ENCODE results near the gene KIF17. TPM values are rescaled to one million over a fixed set of nuclear protein-coding genes. Genes with fewer than 3 reads are reported as not detected.

Gene KIF17
- total RNA-seq, 2 experiments from 2014 or later = not detected

DNA sequence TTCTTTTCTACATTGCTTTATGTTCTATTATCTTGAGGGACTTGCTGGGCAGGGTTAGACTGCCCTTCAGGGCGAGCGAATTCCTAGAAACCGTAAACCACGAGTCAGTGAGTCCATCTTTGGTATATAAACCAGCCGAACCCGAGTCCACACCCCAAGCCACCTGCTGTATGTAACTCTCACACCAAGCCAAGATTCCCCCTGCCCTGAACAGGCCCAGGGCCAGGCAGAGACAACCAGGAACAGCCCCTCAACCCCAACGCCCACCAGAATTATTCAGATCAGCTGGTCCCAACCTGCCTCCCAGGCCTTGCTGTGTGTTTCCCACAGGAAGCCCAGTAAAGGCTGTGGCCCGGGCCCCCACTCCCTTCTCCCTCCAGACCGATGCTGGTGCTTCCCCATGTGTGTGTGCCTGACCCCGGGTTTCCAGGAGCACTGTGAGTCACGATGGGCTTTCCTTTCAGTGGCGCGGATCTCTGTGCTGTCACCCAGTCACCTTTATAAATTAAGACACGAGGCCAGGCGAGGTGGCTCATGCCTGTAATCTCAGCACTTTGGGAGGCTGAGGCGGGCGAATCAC, 17.1 kb downstream of the KIF17 start:
- CTCF ChIA-PET = interaction anchor here (4.7 kb wide), 1 partner anchor 495 kb away, joined by 52 read pairs; no protein-coding TSS in a partner anchor
- H3K27ac Mint-ChIP-seq = no peak overlapping the region
- peaks cover 6% of the 10 kb centered on the region for H3K4me1 Mint-ChIP-seq
- H3K9me3 Mint-ChIP-seq (ENCODE audit: low read depth) = no peaks in the 10 kb centered on the region
- H3K4me3 Mint-ChIP-seq = no peak overlapping the region
- ATAC-seq (no peak), DNase-seq (no peak)
- no peaks in the 10 kb centered on the region for H3K36me3 Mint-ChIP-seq
- peaks cover 3% of the 10 kb centered on the region for H3K27me3 Mint-ChIP-seq

DNA sequence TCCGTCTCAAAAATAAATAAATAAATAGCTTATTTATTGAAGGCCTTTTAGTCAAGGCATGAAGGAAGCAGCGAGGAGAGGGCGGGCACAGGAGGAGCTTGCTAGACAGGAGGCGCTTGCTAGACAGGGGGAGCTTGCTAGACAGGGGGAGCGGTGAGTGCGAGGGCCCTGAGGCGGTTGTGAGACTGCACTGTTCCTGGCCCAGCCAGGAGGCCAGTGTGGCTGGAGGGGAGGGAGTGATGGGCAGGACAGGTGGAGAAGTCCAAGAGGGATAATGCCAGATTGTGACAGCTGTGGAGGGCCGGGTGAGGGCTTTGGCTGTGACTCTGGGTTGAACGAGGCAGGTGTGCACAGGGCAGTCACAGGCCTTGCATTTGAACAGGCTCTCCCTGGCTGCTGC, 18.2 kb downstream of the KIF17 start:
- no peak overlapping the region for H3K4me3 Mint-ChIP-seq
- H3K27me3 Mint-ChIP-seq = peaks cover 8% of the 10 kb centered on the region

DNA sequence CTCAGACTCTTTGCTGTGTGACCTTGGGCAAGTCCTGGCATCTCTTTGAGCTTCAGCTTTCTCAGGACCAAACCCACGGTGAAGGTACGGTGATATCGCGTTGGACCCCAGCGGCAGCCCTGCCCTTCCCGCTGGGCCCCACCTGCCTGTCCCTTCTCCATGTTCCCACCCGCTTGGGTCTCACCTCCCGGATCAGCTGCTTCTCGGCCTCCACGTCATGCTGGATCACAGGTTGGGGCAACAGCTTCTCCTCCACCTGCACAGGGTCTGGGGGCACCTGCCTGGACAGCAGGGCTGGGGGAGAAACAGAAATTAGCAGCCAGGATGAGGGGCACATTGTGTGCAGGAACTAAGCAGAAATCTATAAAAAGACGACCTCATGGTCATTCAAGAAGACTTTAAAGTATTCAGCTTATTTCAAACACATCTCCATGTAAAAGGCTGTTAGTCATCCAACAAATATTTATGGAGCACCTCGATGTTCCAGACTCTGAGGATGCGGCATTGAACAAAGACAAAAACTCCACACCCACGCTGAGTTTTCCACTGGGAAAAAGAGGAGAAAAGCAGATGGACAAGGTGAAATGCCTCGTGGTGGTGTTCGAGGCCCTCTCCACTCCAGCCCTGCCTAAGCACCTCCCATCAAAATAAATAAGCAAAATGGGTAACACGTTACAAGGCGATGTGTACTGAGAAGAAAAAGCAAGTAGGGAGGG, 19.5 kb downstream of the KIF17 start:
- ATAC-seq (no peak), DNase-seq (no peak)
- H3K9me3 Mint-ChIP-seq (ENCODE audit: low read depth) = no peaks in the 10 kb centered on the region
- CTCF ChIA-PET = interaction anchor here (1.7 to 4.7 kb wide), 7 partner anchors 30 to 519 kb away, joined by 4 to 52 read pairs (median 11); partner anchors contain the start of gene SH2D5
- H3K4me3 Mint-ChIP-seq = no peak overlapping the region
- peaks cover 6% of the 10 kb centered on the region for H3K4me1 Mint-ChIP-seq
- H3K36me3 Mint-ChIP-seq = no peaks in the 10 kb centered on the region
- H3K27ac Mint-ChIP-seq = no peak overlapping the region
- peaks cover 13% of the 10 kb centered on the region for H3K27me3 Mint-ChIP-seq

More for the DNA sequence above, 18.2 kb downstream of the KIF17 start:
- H3K4me1 Mint-ChIP-seq = peaks cover 6% of the 10 kb centered on the region
- ATAC-seq (no peak), DNase-seq (no peak)
- H3K36me3 Mint-ChIP-seq = no peaks in the 10 kb centered on the region
- CTCF ChIA-PET = interaction anchor here (0.6 to 4.7 kb wide), 3 partner anchors 28 to 496 kb away, joined by 3 to 52 read pairs (median 4); no protein-coding TSS in a partner anchor
- no peak overlapping the region for H3K27ac Mint-ChIP-seq
- no peaks in the 10 kb centered on the region for H3K9me3 Mint-ChIP-seq (ENCODE audit: low read depth)

DNA sequence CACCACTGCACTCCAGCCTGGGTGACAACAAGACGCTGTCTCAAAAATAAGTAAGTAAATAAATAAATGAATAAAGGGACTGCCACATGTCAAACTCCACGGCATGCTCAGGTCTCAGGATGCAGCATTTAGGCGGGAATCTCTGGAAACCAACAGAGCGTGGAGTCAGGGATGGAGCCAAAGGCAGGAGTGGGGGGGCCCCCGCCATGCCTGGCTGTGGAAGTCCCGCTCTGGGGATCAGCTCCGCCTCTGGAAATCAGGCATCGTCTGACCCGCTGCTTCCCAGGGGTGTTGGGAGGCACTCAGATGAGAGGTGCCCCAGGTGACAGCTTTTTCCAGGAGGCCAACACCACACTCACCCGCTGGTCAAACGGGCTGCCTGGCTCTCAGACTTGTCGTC, 20.2 kb downstream of the KIF17 start:
- Mint-ChIP-seq H3K4me1 (peaks cover 6% of the 10 kb centered on the region), H3K27ac (no peak overlapping the region), H3K4me3 (no peak overlapping the region), H3K36me3 (no peaks in the 10 kb centered on the region), H3K27me3 (peaks cover 13% of the 10 kb centered on the region), H3K9me3 (ENCODE audit: low read depth) (no peaks in the 10 kb centered on the region)
- CTCF ChIA-PET = interaction anchor here (1.0 to 4.7 kb wide), 19 partner anchors 10 to 835 kb away, joined by 3 to 52 read pairs (median 6); partner anchors contain the start of genes HP1BP3 and SH2D5
- no peak for ATAC-seq
- no peak for DNase-seq

DNA sequence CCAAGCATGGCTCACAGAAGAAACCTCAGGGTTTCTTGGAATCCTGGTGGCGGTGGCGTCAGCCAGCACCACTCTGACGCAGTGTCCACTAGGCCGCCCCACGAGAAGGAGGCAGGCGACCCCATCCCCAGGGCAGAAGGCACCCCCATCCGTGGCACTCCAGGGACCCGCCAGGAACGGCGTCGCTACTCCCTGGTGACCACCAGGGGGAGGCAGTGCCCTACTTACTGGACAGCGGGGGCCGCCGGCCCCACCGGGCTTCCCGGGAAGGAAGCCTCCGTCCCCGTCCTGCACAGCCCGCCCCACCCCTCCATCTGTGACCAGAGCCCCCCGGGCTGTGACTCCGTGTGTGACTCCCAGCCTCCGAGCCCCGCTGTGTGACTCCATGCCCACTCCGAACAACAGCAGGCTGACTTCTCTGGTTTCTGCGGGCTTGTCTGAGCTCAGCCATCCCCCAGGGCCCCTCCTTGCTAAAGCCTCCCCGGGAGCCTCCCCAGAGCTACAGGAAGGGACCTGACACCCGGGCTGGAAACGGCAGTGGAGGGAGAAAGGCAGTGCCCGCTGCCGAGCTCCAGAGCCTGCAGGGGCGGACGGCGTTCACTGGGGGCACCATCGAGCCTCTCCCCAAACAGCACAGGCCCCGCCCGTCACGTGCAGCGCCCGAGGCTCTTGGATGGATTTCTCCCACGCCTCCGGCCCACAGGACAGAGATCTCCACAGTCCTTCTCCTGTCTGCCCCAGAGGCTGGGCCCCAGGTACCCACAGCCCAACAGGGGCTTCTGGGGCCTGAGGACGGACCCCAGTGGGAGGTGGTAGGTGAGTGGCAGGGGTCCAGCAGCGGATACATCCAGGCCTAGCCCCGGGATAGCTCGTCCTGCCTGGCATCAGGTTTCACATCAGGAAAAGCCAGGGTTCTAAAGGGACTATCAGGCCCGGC, 21.1 kb downstream of the KIF17 start:
- Mint-ChIP-seq H3K4me1 (peaks cover 6% of the 10 kb centered on the region), H3K9me3 (ENCODE audit: low read depth) (no peaks in the 10 kb centered on the region), H3K4me3 (peak overlapping the region; percentile 79), H3K27ac (peak overlapping the region; percentile 62), H3K36me3 (no peaks in the 10 kb centered on the region), H3K27me3 (peaks cover 13% of the 10 kb centered on the region)
- CTCF ChIA-PET = interaction anchor here (0.7 to 4.7 kb wide), 41 partner anchors 10 to 836 kb away, joined by 3 to 52 read pairs (median 4); partner anchors contain the start of genes HP1BP3, KIF17 and SH2D5
- peak; percentile 96 for ATAC-seq
- peak; percentile 83 for DNase-seq

DNA sequence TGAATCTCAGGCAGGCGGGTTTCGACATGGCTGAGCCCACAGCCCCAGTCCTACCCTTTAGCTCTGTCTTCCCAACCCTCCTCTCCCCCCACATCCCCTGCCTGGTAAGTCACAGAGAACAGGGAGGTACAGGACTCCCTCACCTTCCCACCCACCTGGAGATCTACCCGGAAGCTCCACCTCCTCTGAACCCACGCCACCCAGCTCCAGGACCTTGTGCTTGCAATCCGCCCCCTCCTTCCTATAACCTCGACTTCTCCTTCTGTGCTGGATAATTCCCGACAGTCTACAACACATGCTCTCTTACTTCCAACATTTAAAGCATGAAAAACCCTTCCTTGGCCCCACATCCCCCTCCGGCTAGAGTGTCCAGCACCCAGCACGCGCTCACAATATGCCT, 22.3 kb downstream of the KIF17 start:
- Mint-ChIP-seq H3K27me3 (peaks cover 13% of the 10 kb centered on the region), H3K4me3 (no peak overlapping the region), H3K9me3 (ENCODE audit: low read depth) (no peaks in the 10 kb centered on the region), H3K4me1 (peaks cover 6% of the 10 kb centered on the region), H3K36me3 (no peaks in the 10 kb centered on the region), H3K27ac (no peak overlapping the region)
- no peak for DNase-seq
- no peak for ATAC-seq
- CTCF ChIA-PET = interaction anchor here (1.0 to 2.8 kb wide), 6 partner anchors 12 to 507 kb away, joined by 3 to 18 read pairs (median 5); partner anchors contain the start of gene DDOST

DNA sequence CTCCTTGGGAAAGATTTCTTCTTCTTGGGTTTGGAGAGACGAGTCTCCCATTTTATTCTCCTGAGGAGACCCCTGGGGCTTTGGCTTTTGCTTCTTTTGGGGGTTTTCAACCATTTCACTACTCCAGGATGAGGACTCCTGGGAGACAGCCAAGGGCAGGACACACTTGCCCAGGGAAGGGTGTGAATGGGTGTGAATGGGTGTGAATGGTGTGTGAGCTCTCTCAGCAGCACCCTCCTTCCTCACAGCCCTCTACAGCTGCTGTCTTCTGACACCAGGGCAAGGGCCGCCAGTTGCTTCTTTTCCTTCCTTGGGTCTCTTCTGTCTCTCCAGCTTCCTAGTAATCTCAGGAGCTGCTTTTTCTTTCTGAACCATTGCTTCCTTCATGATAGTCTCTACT, 24.2 kb downstream of the KIF17 start:
- no peak overlapping the region for H3K27ac Mint-ChIP-seq
- peaks cover 6% of the 10 kb centered on the region for H3K4me1 Mint-ChIP-seq
- DNase-seq (no peak), ATAC-seq (no peak)
- CTCF ChIA-PET = interaction anchor here (2.5 kb wide), 1 partner anchor 502 kb away, joined by 9 read pairs; no protein-coding TSS in a partner anchor
- H3K4me3 Mint-ChIP-seq = no peak overlapping the region
- no peaks in the 10 kb centered on the region for H3K9me3 Mint-ChIP-seq (ENCODE audit: low read depth)
- peaks cover 13% of the 10 kb centered on the region for H3K27me3 Mint-ChIP-seq
- H3K36me3 Mint-ChIP-seq = no peaks in the 10 kb centered on the region

DNA sequence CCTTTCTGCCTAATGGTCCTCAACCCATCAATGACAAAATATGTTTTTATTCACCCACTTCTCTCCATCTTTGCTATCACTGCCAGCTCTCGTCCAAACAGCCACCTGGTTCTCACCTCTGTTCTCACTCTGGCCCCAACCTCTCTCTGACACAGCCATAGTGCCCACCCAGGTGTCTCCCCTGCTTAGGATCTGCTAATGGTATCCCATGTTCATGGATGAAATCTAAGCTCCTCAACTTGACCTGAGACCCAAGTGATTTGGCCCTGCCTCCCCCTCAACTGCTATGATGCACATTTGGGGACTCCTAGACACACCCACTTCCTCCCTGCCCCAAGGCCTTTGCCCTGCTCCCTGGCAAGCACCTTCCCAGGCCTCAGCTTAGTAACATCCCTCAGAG, 25.9 kb downstream of the KIF17 start:
- Mint-ChIP-seq H3K36me3 (no peaks in the 10 kb centered on the region), H3K27me3 (peaks cover 13% of the 10 kb centered on the region), H3K4me1 (peaks cover 5% of the 10 kb centered on the region), H3K4me3 (no peak overlapping the region), H3K27ac (no peak overlapping the region), H3K9me3 (ENCODE audit: low read depth) (no peaks in the 10 kb centered on the region)
- CTCF ChIA-PET = interaction anchor here (1.2 kb wide), 2 partner anchors 95 to 117 kb away, joined by 3 to 4 read pairs; partner anchors contain the start of gene HP1BP3
- DNase-seq (no peak), ATAC-seq (no peak)

DNA sequence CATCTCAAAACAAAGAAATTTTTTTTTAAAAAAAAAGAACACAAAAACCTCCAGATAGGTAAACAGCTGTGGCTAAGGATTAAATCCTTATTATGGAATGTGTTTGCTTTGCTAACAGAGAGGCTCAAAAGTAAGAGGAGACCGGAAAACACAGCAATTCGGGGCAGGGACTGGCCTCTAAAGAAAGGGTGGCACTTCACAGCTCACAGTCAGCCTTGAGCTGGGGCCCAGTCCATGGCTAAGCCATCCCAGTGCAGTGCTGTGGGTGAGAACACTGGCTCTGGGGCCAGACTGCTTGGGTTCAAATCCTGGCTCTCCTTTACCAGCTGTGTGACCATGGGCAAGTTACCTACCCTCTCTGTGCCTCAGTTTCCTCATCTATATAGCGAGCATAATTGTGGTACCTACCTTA, 28.2 kb downstream of the KIF17 start:
- Mint-ChIP-seq H3K27ac (no peak overlapping the region), H3K36me3 (no peaks in the 10 kb centered on the region), H3K9me3 (ENCODE audit: low read depth) (no peaks in the 10 kb centered on the region), H3K27me3 (peaks cover 8% of the 10 kb centered on the region), H3K4me1 (no peaks in the 10 kb centered on the region), H3K4me3 (no peak overlapping the region)
- DNase-seq (no peak), ATAC-seq (no peak)
- CTCF ChIA-PET = no interaction called here

DNA sequence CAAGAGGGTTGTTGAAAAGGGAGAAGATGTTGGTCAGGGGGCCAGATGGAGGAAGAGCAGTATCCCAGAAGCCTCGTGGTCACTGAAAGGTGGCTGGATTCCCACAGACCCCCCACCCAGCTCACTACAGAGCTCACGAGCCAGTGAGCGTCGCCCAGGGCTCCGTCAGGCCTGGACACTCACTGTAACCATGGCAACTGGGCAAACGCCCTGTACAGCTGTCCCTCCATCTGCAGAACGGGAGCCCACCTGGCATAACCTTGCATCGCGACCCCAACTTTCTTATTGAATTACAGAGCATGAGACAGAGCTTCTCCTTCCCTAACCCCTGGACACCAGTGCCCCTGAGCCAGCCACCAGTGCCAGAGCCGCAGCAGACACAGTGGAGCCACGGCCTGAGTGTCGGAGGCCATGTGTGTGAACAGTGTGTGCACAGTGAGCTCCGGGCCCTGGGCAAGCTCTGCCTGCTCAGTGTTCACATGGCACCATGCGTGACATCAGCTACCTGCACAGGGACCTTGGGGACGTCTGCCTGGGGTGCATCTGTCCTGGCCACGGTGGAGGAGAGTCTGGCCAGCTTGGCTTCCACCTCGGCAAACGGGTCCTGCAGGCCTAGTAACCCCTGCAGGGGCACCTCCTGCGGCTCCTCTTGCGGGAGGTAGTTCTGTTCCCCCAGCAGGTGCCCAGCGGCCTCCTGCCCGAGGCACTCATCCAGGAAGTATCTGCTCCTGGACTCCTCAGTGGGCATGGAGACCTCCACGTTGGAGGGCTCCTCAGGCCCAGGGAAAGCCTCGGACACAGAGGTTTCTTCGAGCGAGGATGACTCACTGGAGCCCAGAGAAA, 30.7 kb downstream of the KIF17 start:
- peaks cover 4% of the 10 kb centered on the region for H3K4me1 Mint-ChIP-seq
- ATAC-seq (no peak), DNase-seq (no peak)
- peaks cover 22% of the 10 kb centered on the region for H3K27me3 Mint-ChIP-seq
- CTCF ChIA-PET = interaction anchor here (3.6 kb wide), 1 partner anchor 10 kb away, joined by 16 read pairs; no protein-coding TSS in a partner anchor
- no peak overlapping the region for H3K4me3 Mint-ChIP-seq
- no peak overlapping the region for H3K27ac Mint-ChIP-seq
- no peaks in the 10 kb centered on the region for H3K9me3 Mint-ChIP-seq (ENCODE audit: low read depth)
- no peaks in the 10 kb centered on the region for H3K36me3 Mint-ChIP-seq

DNA sequence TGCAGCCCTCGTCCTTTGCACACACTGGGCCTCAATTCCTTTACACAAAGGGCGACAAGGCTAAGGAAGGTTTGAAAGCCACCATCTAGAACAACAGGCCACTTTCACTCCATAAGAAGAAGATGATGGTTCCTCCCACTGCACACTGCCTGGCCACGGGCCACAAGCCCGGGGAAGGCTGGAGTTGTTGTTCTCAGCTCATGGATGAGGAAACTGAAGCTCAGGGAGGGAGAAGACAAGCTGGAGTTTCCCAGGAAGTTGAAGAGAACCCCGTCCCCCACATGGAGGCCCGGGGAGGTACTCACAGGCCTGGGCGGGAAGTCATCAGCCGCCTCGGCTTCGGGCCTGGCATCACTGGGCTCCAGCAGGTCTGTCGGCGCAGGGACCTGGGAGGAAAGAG, 32.1 kb downstream of the KIF17 start:
- H3K4me3 Mint-ChIP-seq = no peak overlapping the region
- ATAC-seq (no peak), DNase-seq (no peak)
- no peak overlapping the region for H3K27ac Mint-ChIP-seq
- H3K27me3 Mint-ChIP-seq = peaks cover 28% of the 10 kb centered on the region
- H3K36me3 Mint-ChIP-seq = no peaks in the 10 kb centered on the region
- CTCF ChIA-PET = interaction anchor here (3.6 kb wide), 1 partner anchor 11 kb away, joined by 16 read pairs; no protein-coding TSS in a partner anchor
- H3K4me1 Mint-ChIP-seq = peaks cover 4% of the 10 kb centered on the region
- no peaks in the 10 kb centered on the region for H3K9me3 Mint-ChIP-seq (ENCODE audit: low read depth)

DNA sequence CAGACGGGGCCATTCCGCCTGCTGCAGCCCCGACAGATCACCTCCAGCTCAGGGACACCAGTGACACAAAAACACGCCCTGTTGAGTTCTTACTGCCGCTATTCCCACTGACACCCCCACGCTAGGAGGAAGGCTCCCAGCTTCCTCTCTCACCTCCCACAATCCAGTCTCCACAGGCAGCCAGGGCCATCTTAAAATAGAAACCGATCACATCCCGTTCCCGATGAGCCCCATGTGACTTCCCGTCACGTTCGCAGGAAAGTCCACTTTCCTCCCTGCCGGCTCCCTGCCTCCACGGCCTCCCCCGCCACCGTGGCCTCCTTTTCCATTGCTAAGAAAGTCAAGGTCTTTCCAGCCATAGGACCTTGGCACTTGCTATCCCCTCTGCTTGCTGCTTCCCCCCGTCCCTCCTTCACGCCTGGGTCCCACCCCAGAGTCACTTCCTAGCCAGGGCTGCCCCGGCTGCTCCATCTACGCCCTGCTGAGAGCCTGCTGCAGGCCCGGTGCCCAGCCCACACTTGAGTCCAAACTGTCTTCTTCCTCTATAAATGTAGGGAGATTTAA, 32.6 kb downstream of the KIF17 start:
- Mint-ChIP-seq H3K27me3 (peaks cover 32% of the 10 kb centered on the region), H3K9me3 (ENCODE audit: low read depth) (no peaks in the 10 kb centered on the region), H3K4me3 (no peak overlapping the region), H3K4me1 (peaks cover 4% of the 10 kb centered on the region), H3K27ac (no peak overlapping the region), H3K36me3 (no peaks in the 10 kb centered on the region)
- ATAC-seq (no peak), DNase-seq (no peak)
- CTCF ChIA-PET = interaction anchor here (0.9 to 3.6 kb wide), 2 partner anchors 12 kb away, joined by 3 to 16 read pairs; no protein-coding TSS in a partner anchor
